GM12891 (cell line): ENCODE measurements around the gene MVB12B.

ENCODE experiments used
- DNase-seq: peaks from one replicate; pipeline ENCODE4 v3.0.0; 2011; ENCODE audit warnings: low spot score; ENCODE audit not compliant: insufficient read length
- FAIRE-seq: peaks from 2 replicates; lab custom pipeline; 2011; peaks lifted over from hg19 to GRCh38; lab: Jason Lieb, UNC
- PAX5 ChIP-seq: IDR thresholded peaks from 2 replicates; pipeline ENCODE4 v1.6.1; 2011; ENCODE audit warnings: low read length, moderate library complexity, mild to moderate bottlenecking; ENCODE audit not compliant: insufficient read depth, severe bottlenecking
- POLR2A ChIP-seq: IDR thresholded peaks from 2 replicates; pipeline ENCODE4 v1.6.1; 2011; ENCODE audit warnings: low read depth, low read length, control low read depth
- POLR2AphosphoS5 ChIP-seq: IDR thresholded peaks from 2 replicates; pipeline ENCODE4 v1.6.1; 2011; ENCODE audit warnings: low read depth, low read length, control low read depth
- POU2F2 ChIP-seq: IDR thresholded peaks from 2 replicates; pipeline ENCODE4 v1.6.1; 2011; ENCODE audit warnings: low read depth, mild to moderate bottlenecking, control low read depth, low read length, moderate library complexity
- SPI1 ChIP-seq: IDR thresholded peaks from 2 replicates; pipeline ENCODE4 v1.6.1; 2011; ENCODE audit warnings: low read depth, low read length, control low read depth
- TAF1 ChIP-seq: IDR thresholded peaks from 2 replicates; pipeline ENCODE4 v1.6.1; 2011; ENCODE audit warnings: low read depth, low read length, control low read depth

MVB12B gene

DNA sequence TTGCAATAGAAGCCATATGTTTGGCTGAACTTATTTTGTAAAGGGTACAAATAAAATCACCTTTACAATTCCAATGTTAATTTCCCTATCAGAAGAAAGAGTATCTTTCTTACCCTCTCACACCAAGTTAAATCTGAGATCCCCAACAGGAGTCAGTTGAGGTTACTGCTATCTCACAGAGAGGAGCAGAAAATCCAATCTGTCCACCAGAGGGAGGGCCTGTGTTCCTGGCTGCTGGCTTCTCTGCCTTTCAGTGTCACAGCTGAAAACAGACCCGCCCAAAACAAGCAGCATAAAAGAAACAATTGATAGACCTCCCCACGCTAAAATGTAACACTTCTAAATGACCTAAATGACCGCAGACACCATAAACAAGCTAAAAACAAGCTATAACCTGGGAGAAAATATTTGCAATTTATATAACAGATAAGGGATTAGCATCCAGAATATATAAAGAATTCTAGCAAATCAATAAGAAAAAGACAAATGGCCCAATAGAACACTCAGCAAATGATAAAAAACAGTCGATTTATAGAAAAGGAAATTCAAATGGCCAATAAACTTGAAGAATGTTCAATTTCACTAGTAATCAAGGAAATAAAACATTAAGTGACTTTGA, 24.5 kb upstream of the MVB12B start:
- DNase-seq (peak; percentile 45), FAIRE-seq (no peak)
- TF ChIP-seq POU2F2 (no peak), POLR2AphosphoS5 (no peak), POLR2A (no peak), SPI1 (no peak), TAF1 (no peak), PAX5 (no peak)

DNA sequence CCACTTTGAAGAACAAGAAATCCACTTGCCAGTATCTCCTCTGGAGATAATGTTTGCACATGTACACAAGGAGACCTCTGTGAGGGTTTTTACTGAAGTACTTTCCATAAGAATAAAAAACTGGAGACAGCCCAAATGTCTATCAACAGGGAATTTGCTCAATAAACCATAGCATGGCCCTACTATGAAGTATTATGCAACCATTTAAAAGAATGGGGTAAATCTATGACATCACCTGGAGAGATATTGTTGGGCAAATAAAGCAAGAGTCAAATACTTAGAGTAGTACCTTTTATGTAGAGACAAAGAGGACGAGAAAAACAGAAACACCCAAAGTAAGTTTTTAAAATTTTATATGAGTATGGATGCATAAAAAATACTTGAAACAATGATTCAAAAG, 23.9 kb upstream of the MVB12B start:
- DNase-seq = no peak
- TF ChIP-seq POLR2A (no peak), POU2F2 (no peak), SPI1 (no peak), POLR2AphosphoS5 (no peak), TAF1 (no peak), PAX5 (no peak)
- FAIRE-seq = no peak

DNA sequence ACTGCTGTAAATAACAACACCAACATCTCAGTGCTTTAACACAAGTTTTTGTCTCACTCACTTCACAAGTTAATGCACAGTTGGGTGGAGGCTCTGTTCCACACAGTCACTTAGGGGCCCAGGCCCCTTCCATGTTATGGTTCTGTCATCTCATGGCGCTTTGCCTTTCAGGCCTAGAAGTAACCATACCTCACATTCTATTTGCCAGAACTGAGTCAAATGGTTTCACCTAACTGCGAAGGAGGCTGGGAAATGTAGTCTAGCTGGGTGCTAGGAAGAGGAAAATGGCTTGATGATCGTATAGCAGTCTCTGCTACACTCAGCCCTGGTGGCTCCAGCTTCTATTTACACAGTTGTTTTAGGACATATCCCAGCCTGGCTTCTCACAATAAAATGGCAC, 23.1 kb upstream of the MVB12B start:
- DNase-seq (no peak), FAIRE-seq (no peak)
- TF ChIP-seq TAF1 = no peak
- TF ChIP-seq PAX5 = no peak
- TF ChIP-seq POLR2A = no peak
- TF ChIP-seq POU2F2 = no peak
- no peak for TF ChIP-seq SPI1
- TF ChIP-seq POLR2AphosphoS5 = no peak

DNA sequence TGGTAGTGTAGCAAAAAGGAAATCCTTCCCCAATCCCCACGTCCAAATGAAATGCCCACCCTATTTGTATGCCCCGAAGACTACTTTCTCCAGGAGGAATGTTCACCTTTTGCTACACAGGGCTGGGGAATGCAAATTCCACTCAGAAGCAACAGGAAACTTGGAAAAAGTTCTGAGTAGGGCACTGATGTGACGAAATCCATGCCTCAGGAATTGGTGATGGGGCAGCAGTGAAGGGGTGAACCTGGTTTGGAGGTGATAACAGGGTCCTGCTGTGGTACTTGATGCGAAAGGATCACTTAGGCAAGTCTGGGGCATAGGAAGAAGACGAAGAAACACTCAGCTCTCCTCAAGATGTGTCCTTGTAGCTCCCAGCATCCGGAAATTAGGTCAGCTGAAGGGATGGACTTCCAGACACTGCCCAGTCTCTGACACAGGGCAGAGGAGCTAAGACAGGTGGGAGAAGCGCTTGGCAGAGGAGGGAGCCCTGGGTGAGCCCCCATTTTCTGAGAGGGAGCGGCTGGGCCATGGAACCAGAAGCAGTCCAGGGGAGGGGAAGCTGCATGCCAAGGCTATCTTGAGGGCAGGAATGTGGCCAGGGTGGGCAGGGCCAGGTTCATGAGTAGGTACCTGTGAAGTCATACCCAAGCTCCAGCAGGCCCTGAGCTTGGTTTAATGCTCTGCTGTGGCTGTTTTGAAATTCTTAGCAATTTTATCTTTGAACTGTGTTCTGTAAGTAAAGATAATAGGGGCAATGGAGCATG, 22.2 kb upstream of the MVB12B start:
- DNase-seq (no peak), FAIRE-seq (no peak)
- TF ChIP-seq POU2F2 (no peak), POLR2A (no peak), SPI1 (no peak), PAX5 (no peak), TAF1 (no peak), POLR2AphosphoS5 (no peak)

DNA sequence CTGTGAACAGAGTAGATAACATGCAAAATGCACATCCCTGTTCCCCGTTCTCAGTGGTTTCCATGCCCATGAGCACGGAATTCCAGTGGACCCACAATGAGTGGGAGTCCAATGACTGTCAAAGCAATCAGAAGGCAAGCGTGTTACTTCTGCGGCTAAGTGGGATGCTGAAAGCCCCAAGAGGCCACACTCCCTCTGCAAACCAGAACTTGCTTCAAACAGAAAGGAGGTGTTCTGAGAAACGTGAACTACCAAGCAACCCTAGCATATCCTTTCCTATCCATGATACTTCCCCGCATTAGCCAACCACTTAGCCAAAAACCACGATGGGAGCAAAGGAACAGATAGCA, 21.7 kb upstream of the MVB12B start:
- FAIRE-seq (no peak), DNase-seq (no peak)
- TF ChIP-seq TAF1 (no peak), POLR2AphosphoS5 (no peak), SPI1 (no peak), POU2F2 (no peak), POLR2A (no peak), PAX5 (no peak)

DNA sequence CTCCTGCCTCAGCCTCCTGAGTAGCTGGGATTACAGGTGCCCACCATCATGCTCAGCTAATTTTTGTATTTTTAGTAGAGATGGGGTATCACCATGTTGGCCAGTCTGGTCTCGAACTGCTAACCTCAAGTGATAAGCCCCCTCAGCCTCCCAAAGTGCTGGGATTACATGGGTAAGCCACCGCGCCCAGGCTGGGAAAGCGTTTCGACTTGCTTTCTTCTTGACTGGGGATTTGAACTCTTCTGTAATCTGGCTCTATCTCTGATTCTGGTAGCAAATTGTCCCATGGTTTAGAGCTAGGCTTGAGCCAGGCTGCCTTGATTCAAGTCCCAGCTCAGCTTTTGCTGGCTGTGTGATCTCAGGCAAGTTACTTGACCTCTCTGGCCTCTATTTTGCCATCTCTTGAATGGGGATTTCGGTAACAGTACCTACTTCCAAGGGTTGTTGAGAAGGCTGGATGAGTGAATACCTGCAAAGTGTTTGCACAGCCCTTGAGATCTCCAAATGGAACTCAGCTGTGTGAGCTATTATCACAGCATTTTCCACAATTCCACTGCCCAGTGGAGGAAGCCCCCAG, 20.5 kb upstream of the MVB12B start:
- TF ChIP-seq PAX5 (no peak), SPI1 (no peak), POLR2A (no peak), POU2F2 (no peak), TAF1 (no peak), POLR2AphosphoS5 (no peak)
- FAIRE-seq = no peak
- DNase-seq = no peak

DNA sequence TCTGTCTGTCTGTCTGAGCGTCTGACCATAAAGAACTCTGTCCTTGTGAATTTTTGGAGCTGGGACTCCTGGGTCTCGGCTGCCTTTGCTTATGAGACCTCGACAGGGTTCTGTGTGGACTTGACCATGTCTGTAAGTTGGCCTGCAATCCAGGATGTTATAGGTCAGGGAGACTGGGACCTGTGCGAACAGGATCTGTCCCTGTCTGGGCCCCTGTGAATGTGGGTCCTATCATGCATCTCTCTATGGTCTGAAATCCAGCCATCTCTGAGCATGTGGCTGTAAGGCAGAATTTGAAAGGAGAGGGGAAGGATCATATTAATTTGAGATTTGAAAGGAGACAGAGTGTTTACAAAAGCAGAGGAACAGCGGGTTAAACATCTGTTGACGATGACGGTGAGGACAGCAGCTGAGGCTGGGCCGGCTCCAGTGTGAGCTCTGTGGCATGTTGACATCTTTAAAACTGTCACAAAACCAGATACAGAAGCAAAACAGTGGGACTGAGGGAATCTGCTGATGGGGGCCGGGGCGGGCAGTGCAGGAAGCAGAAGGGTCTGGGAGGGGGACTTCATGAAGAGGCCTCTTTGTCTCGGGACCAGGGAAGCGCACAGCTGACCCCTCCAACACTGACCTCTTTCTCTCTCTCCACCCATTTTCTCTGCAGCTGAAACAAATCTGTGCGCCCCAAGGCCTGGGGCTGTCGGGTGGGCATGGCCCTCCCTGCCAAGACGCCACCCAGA, 19.1 kb upstream of the MVB12B start:
- TF ChIP-seq POLR2A (no peak), POU2F2 (no peak), TAF1 (no peak), SPI1 (no peak), POLR2AphosphoS5 (no peak), PAX5 (no peak)
- FAIRE-seq (no peak), DNase-seq (no peak)

DNA sequence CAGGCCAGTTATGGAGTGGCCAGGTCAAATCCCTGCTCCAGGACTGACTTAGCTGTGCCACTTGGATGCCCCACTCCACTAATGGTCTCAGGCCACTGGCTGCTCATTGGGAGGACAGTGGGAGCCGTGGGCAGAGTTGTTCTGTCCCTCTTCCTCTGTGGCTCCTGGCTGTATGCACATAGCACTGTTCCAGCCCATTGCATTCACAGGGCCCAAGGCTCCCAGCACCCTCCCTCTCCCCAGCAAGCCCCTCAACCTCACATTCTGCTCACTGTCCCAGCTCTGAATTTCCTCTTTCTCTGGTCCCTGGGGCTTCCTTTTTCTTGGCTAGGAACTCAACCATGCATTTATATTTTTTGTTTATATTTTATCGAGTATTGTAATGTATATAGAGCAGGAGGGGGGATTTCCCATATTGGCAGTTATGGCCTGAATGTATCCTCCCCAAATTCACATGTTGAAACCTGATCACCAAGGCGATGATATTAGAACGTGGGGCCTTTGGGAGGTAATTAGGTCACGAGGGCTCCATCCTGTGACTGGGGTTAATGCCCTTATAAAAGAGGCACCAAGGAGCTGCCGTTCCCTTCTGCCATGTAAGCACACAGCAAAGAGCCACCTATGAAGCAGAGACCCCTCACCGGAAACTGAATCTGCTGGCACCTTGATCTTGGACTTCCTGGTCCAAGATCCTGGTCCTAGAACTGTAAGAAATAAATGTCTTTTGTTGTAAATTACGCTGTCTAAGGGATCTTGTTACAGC, 17.0 kb upstream of the MVB12B start:
- DNase-seq = no peak
- TF ChIP-seq SPI1 (no peak), PAX5 (no peak), POLR2AphosphoS5 (no peak), TAF1 (no peak), POLR2A (no peak), POU2F2 (no peak)
- no peak for FAIRE-seq

DNA sequence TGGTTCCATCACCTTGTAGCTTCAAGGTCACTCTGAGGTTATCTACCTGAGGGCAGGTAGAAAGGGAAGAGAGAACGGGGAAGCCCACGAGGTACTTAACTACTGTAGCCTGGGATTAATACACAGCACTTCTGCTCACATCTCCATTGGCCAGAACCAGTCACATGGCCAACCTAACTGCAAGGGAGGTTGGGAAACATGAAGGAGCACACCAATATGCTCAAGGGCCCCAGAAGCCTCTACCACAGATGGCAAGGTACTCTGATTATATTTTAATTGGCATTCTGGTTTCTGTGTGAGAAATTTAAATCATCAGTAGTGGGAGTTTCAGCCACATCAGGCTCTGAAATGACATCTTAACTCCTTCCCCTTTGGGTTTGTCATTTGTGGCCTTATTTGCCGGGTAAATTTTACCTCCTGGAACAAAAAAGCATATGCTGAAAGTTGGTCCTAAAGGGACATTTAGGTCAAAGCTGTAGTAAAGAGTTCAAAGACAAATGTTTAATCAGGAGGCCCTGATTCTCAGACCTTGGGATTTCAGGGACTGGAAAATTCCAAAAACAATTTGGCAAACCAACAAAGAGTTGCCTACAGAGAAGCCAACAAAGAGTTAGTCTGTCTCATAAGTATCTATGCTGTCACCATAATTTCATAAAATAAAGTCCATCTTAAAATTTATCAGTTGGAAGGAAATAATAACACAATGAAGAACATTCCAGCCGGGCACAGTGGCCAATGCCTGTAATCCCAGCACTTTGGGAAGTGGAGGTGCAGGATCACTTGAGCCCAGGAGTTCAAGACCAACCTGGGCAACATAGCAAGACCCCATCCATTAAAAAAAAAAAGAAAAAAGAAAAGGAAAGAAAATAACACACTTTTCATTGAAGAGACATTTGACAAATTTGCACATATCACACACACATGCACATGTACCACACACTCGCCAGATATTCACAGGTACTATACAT, 13.8 kb upstream of the MVB12B start:
- DNase-seq (no peak), FAIRE-seq (no peak)
- TF ChIP-seq POLR2AphosphoS5 (no peak), POLR2A (no peak), POU2F2 (no peak), TAF1 (no peak), PAX5 (no peak), SPI1 (no peak)
